Neural cell (in vitro differentiated cells): ENCODE results near the gene DROSHA.

Source experiments
- EP300 ChIP-seq: fragments of 450-650 bp; conservative IDR thresholded peaks from 2 replicates; pipeline ENCODE4 v1.6.1; 2014; ENCODE audit warnings: antibody characterized with exemption, mild to moderate bottlenecking, moderate library complexity; ENCODE audit not compliant: poor library complexity, severe bottlenecking
- EZH2 ChIP-seq: fragments of 200-600, 300-800 bp; shearing (Covaris generic), sonication (generic); IDR thresholded peaks from 2 replicates; pipeline ENCODE4 v1.6.1; 2014; ENCODE audit warnings: antibody characterized with exemption, low read length, borderline replicate concordance, mild to moderate bottlenecking; ENCODE audit not compliant: insufficient read depth, poor library complexity, severe bottlenecking
- MXI1 ChIP-seq: fragments of 450-650 bp; conservative IDR thresholded peaks from 2 replicates; pipeline ENCODE4 v1.6.1; 2014; ENCODE audit warnings: antibody characterized with exemption, mild to moderate bottlenecking; ENCODE audit not compliant: poor library complexity, severe bottlenecking
- POLR2AphosphoS5 ChIP-seq: IDR thresholded peaks from 2 replicates; pipeline ENCODE4 v1.6.1; 2012
- RAD21 ChIP-seq: fragments of 450-650 bp; conservative IDR thresholded peaks from 2 replicates; pipeline ENCODE4 v1.6.1; 2014; ENCODE audit warnings: antibody characterized with exemption, mild to moderate bottlenecking, moderate library complexity
- REST ChIP-seq: IDR thresholded peaks from 2 replicates; pipeline ENCODE4 v1.6.1; 2012; ENCODE audit warnings: borderline replicate concordance
- TAF1 ChIP-seq: IDR thresholded peaks from 2 replicates; pipeline ENCODE4 v1.6.1; 2012; ENCODE audit warnings: low read depth
- TF ChIP-seq, protein P1 (sequence below): fragments of 450-650 bp; IDR thresholded peaks from 2 replicates; pipeline ENCODE4 v1.5.1; 2014; ENCODE audit warnings: antibody characterized with exemption, mild to moderate bottlenecking, moderate library complexity; ENCODE audit not compliant: poor library complexity, severe bottlenecking

DNA sequence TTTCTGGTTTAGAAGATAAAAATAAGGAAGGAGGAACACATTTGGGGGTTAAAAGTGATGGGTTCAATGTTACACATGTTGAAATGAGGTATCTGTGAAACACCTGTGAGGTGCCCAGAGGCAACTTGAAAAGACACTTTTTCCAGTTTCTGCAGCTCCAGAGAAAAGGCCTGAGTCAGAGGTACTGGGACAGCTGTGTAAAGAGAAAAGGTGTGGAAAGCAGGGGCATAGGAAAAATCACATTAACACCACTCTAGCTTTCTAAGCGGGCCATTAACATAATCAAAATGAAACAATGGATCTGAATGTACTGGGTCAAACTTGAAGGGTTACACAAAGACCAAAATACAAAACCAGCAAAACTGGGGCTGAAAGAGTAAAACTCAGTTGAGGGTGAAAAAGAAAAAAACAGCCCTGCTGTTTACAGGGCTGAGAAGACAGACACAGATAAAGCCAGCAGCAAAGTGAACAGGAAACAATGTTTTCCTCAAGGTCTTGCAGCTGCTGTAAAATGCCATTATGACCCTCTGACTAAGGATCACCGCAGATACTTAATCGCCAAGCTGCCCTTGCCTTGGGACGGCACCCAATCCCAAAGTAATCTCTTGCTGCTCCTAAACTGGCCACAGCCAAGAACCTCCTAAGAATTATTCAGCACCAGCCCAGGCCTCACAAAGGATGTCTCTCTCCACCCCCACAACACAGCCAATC is 104.7 kb downstream of the DROSHA start:
- TF ChIP-seq, protein P1, sequence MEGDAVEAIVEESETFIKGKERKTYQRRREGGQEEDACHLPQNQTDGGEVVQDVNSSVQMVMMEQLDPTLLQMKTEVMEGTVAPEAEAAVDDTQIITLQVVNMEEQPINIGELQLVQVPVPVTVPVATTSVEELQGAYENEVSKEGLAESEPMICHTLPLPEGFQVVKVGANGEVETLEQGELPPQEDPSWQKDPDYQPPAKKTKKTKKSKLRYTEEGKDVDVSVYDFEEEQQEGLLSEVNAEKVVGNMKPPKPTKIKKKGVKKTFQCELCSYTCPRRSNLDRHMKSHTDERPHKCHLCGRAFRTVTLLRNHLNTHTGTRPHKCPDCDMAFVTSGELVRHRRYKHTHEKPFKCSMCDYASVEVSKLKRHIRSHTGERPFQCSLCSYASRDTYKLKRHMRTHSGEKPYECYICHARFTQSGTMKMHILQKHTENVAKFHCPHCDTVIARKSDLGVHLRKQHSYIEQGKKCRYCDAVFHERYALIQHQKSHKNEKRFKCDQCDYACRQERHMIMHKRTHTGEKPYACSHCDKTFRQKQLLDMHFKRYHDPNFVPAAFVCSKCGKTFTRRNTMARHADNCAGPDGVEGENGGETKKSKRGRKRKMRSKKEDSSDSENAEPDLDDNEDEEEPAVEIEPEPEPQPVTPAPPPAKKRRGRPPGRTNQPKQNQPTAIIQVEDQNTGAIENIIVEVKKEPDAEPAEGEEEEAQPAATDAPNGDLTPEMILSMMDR, result no peak
- no peak for TF ChIP-seq POLR2AphosphoS5
- TF ChIP-seq REST, result no peak
- TF ChIP-seq TAF1, result no peak
- no peak for TF ChIP-seq EZH2
- TF ChIP-seq RAD21, result no peak
- TF ChIP-seq EP300, result no peak
- TF ChIP-seq MXI1, result no peak
